ENCODE measurements around the gene SLC9A3.

The SLC9A3 gene

GRCh38 chr5:420632-421286 lies 103.5 kb downstream of the SLC9A3 start:
- H3K4me1 ChIP-seq (ENCODE audit: control insufficient read depth, insufficient read depth, low read length) = peaks cover 6% of the 10 kb centered on the region
- H3K36me3 ChIP-seq (ENCODE audit: control insufficient read depth, insufficient read depth, low read length) = no peaks in the 10 kb centered on the region
- H3K4me3 ChIP-seq (ENCODE audit: low read length) = no peak overlapping the region
- no peaks in the 10 kb centered on the region for H3K27me3 ChIP-seq (ENCODE audit: control insufficient read depth, insufficient read depth, low read length)
- no peak overlapping the region for H3K9ac ChIP-seq (ENCODE audit: low read length)
- no peak overlapping the region for H3K27ac ChIP-seq (ENCODE audit: low read depth, low read length)
